HG03432 (cell line): ENCODE measurements around the gene RNF157.

Source experiments
- ATAC-seq: cut with Tn5 transposase; IDR thresholded peaks from one replicate; pipeline ENCODE4 v1.9.1; 2021; ENCODE audit warnings: mild to moderate bottlenecking, moderate library complexity; ENCODE audit not compliant: unreplicated experiment

Gene RNF157

GRCh38 chr17:76102944-76103273 lies 137.4 kb downstream of the RNF157 start:
- no peak for ATAC-seq

- ATAC-seq = no peak
Measured at GRCh38 chr17:76097716-76098295, 142.5 kb downstream of the RNF157 start.

GRCh38 chr17:76095943-76096342 lies 144.3 kb downstream of the RNF157 start:
- ATAC-seq = no peak

- no peak for ATAC-seq
Measured at GRCh38 chr17:76094046-76094445, 146.2 kb downstream of the RNF157 start.

- no peak for ATAC-seq
Measured at GRCh38 chr17:76092526-76093413, 147.5 kb downstream of the RNF157 start.
